ENCODE data around the gene LYAR.

LYAR gene

DNA sequence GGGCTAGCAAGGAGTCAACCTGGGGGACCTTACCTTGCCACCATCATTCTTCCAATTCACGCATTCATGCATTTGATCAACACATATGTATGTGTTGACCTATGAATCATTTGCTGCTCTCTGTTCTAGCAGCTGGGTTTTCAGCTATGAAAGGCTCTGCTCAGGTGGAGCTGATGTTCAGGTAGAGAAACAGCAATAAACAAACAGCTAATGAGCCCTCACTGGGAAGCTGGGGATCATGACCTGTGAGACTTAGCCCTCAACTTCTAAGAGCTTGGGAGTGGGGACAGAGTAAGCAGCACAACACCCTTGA is 61.6 kb downstream of the LYAR start:
- Histone ChIP-seq H3K4me1 (ENCODE audit: low read depth, poor library complexity, severe bottlenecking) (no peaks in the 10 kb centered on the region), H3K79me2 (ENCODE audit: insufficient read depth, low read depth) (no peaks in the 10 kb centered on the region), H3K27me3 (ENCODE audit: insufficient read depth, low read depth) (no peaks in the 10 kb centered on the region), H2AFZ (ENCODE audit: low read depth) (no peak overlapping the region), H4K20me1 (ENCODE audit: insufficient read depth) (no peaks in the 10 kb centered on the region), H3K4me3 (IDR thresholded peaks at IDR 0.05; ENCODE audit: insufficient read depth, low read depth, low read length) (no peak overlapping the region), H3K9ac (no peak overlapping the region), H3K4me2 (no peak overlapping the region), H3K36me3 (ENCODE audit: insufficient read depth) (no peaks in the 10 kb centered on the region), H3K27ac (no peak overlapping the region)
- no peak for TF ChIP-seq CTCF (conservative IDR thresholded peaks at IDR 0.05; ENCODE audit: low read depth, low read length)

DNA sequence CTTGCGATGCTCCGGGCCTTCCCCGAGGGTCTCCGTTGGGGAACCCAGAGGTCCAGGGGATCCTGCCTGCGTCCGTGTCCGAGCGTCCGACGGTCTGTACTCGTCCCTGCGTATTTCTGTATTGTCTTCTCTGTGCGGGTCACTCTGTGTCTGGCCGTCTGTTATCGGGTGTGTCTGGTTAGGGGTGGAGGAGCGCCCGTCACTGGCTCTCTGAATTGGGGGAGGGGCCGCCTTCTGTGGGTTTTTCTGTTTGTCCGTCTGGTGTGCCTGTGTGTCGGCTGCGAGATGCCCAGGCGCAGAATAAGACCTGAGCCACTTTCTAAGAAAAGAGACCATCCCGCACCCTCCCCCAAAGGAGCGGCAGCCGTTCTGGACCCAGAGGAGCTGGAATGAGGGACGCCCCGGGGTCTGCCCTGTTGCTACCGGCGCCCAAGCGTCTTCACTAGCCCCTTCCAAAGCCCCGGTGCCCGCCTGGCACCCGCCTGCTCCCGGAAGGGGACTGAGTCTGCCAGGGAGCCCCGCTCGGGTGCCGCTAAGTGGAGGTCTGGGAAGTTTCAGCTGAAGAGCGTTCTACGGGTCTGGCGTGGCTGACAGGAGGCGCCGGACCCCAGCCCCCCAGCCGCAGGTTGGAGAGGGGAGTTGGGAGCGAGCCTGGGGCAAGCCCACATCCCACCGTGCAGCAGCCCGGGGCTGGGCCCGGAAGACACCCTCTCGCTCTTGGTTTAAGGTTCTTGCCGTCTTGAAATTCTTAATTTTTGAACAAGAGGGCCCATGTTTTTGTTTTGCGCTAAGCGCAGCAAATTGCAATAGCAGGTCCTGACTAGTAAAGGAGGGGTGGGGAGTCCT is 62.2 kb downstream of the LYAR start:
- no peak overlapping the region for H3K4me2 ChIP-seq
- H3K27me3 ChIP-seq (ENCODE audit: insufficient read depth, low read depth), result no peaks in the 10 kb centered on the region
- H3K9ac ChIP-seq, result no peak overlapping the region
- H2AFZ ChIP-seq (ENCODE audit: low read depth), result no peak overlapping the region
- no peak for TF ChIP-seq CTCF (conservative IDR thresholded peaks at IDR 0.05; ENCODE audit: low read depth, low read length)
- H3K36me3 ChIP-seq (ENCODE audit: insufficient read depth), result no peaks in the 10 kb centered on the region
- H4K20me1 ChIP-seq (ENCODE audit: insufficient read depth), result no peaks in the 10 kb centered on the region
- no peak overlapping the region for H3K27ac ChIP-seq
- no peak overlapping the region for H3K4me3 ChIP-seq (IDR thresholded peaks at IDR 0.05; ENCODE audit: insufficient read depth, low read depth, low read length)
- no peaks in the 10 kb centered on the region for H3K79me2 ChIP-seq (ENCODE audit: insufficient read depth, low read depth)
- no peaks in the 10 kb centered on the region for H3K4me1 ChIP-seq (ENCODE audit: low read depth, poor library complexity, severe bottlenecking)

GRCh38 chr4:4226606-4227438 is 63.1 kb downstream of the LYAR start, which contains the start of gene OTOP1:
Gene OTOP1 (minus strand): TSS chr4:4226929. CDS start chr4:4226864, 65 bp downstream.
- Histone ChIP-seq H3K27me3 (ENCODE audit: insufficient read depth, low read depth) (no peaks in the 10 kb centered on the region), H3K4me1 (ENCODE audit: low read depth, poor library complexity, severe bottlenecking) (no peaks in the 10 kb centered on the region), H4K20me1 (ENCODE audit: insufficient read depth) (no peaks in the 10 kb centered on the region), H3K79me2 (ENCODE audit: insufficient read depth, low read depth) (no peaks in the 10 kb centered on the region), H3K4me2 (no peak within 1 kb of the TSS), H3K27ac (no peak within 1 kb of the TSS), H3K36me3 (ENCODE audit: insufficient read depth) (no peaks in the 10 kb centered on the region), H2AFZ (ENCODE audit: low read depth) (no peak within 1 kb of the TSS), H3K4me3 (IDR thresholded peaks at IDR 0.05; ENCODE audit: insufficient read depth, low read depth, low read length) (no peak within 1 kb of the TSS), H3K9ac (no peak within 1 kb of the TSS)
- TF ChIP-seq CTCF (conservative IDR thresholded peaks at IDR 0.05; ENCODE audit: low read depth, low read length), result no peak

DNA sequence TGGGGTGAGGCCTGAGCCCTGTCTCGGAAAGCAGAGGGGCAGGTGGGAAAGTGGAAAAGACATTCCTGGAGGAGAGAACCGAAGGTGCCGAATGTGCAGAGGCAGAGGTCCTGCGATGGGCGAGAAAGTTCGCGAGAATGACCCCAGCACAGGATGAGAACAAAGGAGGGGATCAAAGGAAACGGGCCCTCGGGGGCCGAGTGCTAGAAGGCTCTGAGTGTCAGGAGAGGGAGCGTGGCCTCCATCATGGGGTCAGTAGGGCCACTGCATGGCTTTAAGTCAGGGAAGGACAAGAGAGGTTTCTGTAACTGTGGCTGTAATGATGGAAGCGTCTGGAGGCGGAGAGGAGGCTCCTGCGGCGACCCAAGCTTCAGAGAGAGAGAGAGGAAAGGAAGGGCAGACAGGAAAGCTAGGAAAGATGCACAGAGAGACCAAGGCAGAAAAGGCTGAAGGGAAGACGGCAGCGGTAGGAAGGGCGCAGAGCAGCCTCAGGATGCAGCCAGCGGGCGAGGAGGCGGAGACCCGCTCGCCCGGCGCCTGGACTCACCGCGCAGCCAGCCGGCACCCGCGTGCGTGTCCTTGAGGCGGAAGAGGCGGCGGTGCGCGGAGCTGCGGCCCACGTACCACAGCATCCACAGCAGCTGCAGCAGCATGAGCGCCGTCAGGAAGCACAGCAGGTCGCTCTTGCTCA is 63.9 kb downstream of the LYAR start:
- no peaks in the 10 kb centered on the region for H4K20me1 ChIP-seq (ENCODE audit: insufficient read depth)
- H3K4me2 ChIP-seq, result no peak overlapping the region
- no peak overlapping the region for H2AFZ ChIP-seq (ENCODE audit: low read depth)
- no peak overlapping the region for H3K4me3 ChIP-seq (IDR thresholded peaks at IDR 0.05; ENCODE audit: insufficient read depth, low read depth, low read length)
- H3K9ac ChIP-seq, result no peak overlapping the region
- H3K79me2 ChIP-seq (ENCODE audit: insufficient read depth, low read depth), result no peaks in the 10 kb centered on the region
- no peak overlapping the region for H3K27ac ChIP-seq
- no peaks in the 10 kb centered on the region for H3K27me3 ChIP-seq (ENCODE audit: insufficient read depth, low read depth)
- TF ChIP-seq CTCF (conservative IDR thresholded peaks at IDR 0.05; ENCODE audit: low read depth, low read length), result no peak
- no peaks in the 10 kb centered on the region for H3K36me3 ChIP-seq (ENCODE audit: insufficient read depth)
- no peaks in the 10 kb centered on the region for H3K4me1 ChIP-seq (ENCODE audit: low read depth, poor library complexity, severe bottlenecking)
